Transverse colon (tissue), 4 donors: ENCODE measurements around the gene STK24. TPM values are rescaled to one million over a fixed set of nuclear protein-coding genes. Genes with fewer than 3 reads are reported as not detected.

ENCODE experiments used
- DNase-seq: peaks from one replicate; pipeline ENCODE4 v3.0.0-alpha.2; 2019
- H3K27ac ChIP-seq, 4 donors: fragments of 200-600 bp; sonication (generic); 2 replicates each; pipeline ENCODE4 v1.5.1; 2016 to 2018; ENCODE audit warnings: inconsistent platforms in 4 of 4
- H3K27me3 ChIP-seq: fragments of 200-600 bp; sonication (generic); 2 replicates; pipeline ENCODE4 v1.5.1; 2017; ENCODE audit warnings: inconsistent platforms
- H3K36me3 ChIP-seq, 4 donors: fragments of 200-600 bp; sonication (generic); 2 replicates each; pipeline ENCODE4 v1.5.1; 2017 to 2019; ENCODE audit warnings: inconsistent platforms in 4 of 4
- H3K4me1 ChIP-seq, 4 donors: fragments of 200-600 bp; sonication (generic); 2 replicates each; pipeline ENCODE4 v1.5.1; 2017 to 2020; ENCODE audit warnings: inconsistent platforms in 4 of 4
- H3K4me3 ChIP-seq, 4 donors: fragments of 200-600 bp; sonication (generic); 1 replicate in 1 of 4; 2 replicates in 3 of 4; pipeline versions ENCODE4 v1.5.1 to v1.6.1; 2017 to 2019; ENCODE audit warnings: inconsistent platforms in 4 of 4
- H3K9me3 ChIP-seq, 2 donors: fragments of 200-600 bp; sonication (generic); 2 replicates each; pipeline ENCODE4 v1.5.1; 2017 to 2019; ENCODE audit warnings: inconsistent platforms in 2 of 2
- EP300 ChIP-seq: sonication (generic); formaldehyde crosslinking; IDR thresholded peaks from one replicate; pipeline ENCODE4 v1.6.1; 2017; ENCODE audit warnings: antibody characterized with exemption, low read depth
- POLR2A ChIP-seq: fragments of 450-650 bp; IDR thresholded peaks from one replicate; pipeline ENCODE4 v1.6.1; 2016; ENCODE audit warnings: antibody characterized with exemption, mild to moderate bottlenecking, moderate library complexity
- POLR2AphosphoS5 ChIP-seq, 3 donors: sonication (generic); formaldehyde crosslinking; IDR thresholded peaks; one replicate each; pipeline ENCODE4 v1.6.1; 2016; ENCODE audit warnings: antibody characterized with exemption in 3 of 3
- WGBS, 2 donors: methylation state at CpG; one replicate each; pipeline ENCODE4 v1.1.5; 2018; ENCODE audit warnings: low coverage in 1 of 2; 5-methylcytosine and 5-hydroxymethylcytosine counted together
- in situ Hi-C, 4 donors: fragments of 200-750 bp; cut with MboI; loops; one replicate each; pipeline versions ENCODE4 v1.15.0 to v1.15.1; 2017; ENCODE audit warnings: low sequenced_read_pairs in 3 of 4, low pct_ligation_motif_present in 1 of 4, low pct_unique_long_range_greater_than_20kb in 1 of 4
- intact Hi-C: fragments of 100-400 bp; cut with DNase I; formaldehyde crosslinking; loops from one replicate; pipeline ENCODE4 v1.15.1; 2023; ENCODE audit warnings: low total_unique reads
- total RNA-seq, 4 donors: library from RNA; depleted of rRNA; stranded (reverse); fragments of >200 nt; gene quantifications; one replicate each; pipeline ENCODE4 v1.1.0, GENCODE V29; 2016
- TF ChIP-seq, protein P1 (sequence below), 5 experiments: fragments of 200-600 bp in 3 of 5; fragments of 450-650 bp in 2 of 5; sonication (generic) in 3 of 5; IDR thresholded peaks; 1 replicate in 2 of 5; 2 replicates in 3 of 5; pipeline ENCODE4 v1.5.1; 2016 to 2017; ENCODE audit warnings: antibody characterized with exemption in 5 of 5, inconsistent platforms in 3 of 5, mild to moderate bottlenecking in 2 of 5, moderate library complexity in 1 of 5

STK24 gene
- total RNA-seq, 4 donors from 2014 or later, result 87.2 to 152 (median 131) TPM

DNA sequence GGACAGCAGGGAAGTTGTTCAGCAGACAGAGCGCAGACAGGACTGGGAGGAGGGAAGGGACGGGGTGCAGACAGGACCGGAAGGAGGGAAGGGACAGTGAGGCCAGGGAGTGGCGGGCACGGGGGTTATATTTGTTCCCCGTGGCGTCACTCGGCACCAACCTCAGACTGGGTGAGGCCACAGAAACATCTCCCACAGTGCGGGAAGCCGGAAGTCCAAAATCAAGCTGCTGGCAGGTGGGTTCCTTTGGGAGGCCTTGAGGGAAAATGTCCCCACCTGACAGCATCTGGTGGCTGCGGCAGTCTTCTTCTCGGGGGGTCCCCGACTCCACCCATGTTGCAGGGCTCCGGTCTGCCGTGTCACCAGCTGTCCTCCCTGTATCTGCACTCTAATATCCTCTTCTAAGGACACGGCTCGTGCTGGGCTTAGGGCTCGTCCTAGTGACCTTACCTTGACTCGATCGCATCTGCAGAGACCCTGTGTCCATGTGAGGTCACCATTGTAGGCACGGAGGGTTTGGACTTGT lies 133.0 kb downstream of the STK24 start:
- DNase-seq, result no peak
- 84% methylated on average over 21 of the region's 21 CpGs; no CpG with 5 or more reads in 1 of the 2 donors for WGBS, 2 donors
- TF ChIP-seq POLR2A (no peak), POLR2AphosphoS5 (IDR thresholded peaks at IDR 0.05) (no peak), EP300 (no peak)
- TF ChIP-seq, protein P1, sequence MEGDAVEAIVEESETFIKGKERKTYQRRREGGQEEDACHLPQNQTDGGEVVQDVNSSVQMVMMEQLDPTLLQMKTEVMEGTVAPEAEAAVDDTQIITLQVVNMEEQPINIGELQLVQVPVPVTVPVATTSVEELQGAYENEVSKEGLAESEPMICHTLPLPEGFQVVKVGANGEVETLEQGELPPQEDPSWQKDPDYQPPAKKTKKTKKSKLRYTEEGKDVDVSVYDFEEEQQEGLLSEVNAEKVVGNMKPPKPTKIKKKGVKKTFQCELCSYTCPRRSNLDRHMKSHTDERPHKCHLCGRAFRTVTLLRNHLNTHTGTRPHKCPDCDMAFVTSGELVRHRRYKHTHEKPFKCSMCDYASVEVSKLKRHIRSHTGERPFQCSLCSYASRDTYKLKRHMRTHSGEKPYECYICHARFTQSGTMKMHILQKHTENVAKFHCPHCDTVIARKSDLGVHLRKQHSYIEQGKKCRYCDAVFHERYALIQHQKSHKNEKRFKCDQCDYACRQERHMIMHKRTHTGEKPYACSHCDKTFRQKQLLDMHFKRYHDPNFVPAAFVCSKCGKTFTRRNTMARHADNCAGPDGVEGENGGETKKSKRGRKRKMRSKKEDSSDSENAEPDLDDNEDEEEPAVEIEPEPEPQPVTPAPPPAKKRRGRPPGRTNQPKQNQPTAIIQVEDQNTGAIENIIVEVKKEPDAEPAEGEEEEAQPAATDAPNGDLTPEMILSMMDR (IDR thresholded peaks at IDR 0.05), result no peak
- Histone ChIP-seq H3K9me3 (no peaks in the 10 kb centered on the region), H3K27me3 (no peaks in the 10 kb centered on the region), H3K4me1 (peaks cover 0 to 7% (median 1%) of the 10 kb centered on the region in 4 donors), H3K36me3 (peaks cover 0 to 9% (median 3%) of the 10 kb centered on the region in 4 donors), H3K4me3 (no peak overlapping the region), H3K27ac (no peak overlapping the region)
- in situ Hi-C loops (loop anchor here (10.0 to 25.0 kb wide), 3 partner anchors 211 to 582 kb away; no protein-coding TSS in a partner anchor), intact Hi-C loops (loop anchor here (1.0 kb wide), 1 partner anchor 302 kb away; no protein-coding TSS in a partner anchor)

DNA sequence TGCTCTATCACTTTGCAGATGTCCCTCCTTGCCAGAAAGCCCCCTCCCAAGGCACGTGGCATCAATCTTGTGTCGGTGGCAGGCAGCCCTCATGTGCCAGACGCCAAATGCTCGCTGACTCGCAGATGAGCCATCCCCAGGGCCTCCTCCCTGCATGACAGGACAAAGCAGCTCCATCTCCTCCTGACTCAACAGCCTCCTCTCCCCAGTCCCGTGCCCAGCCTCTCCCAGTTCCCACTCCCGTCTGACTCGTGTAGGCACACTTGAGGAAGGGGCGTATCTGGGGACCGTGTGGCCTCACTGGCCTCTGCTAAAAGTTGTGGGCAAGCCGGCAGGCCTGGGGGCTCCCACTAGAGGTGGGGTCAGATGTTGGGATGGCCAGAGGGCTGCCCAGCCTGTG lies 133.6 kb downstream of the STK24 start:
- peaks cover 0 to 6% (median 3%) of the 10 kb centered on the region in 4 donors for H3K36me3 ChIP-seq
- H3K27me3 ChIP-seq, result no peaks in the 10 kb centered on the region
- H3K9me3 ChIP-seq, result no peaks in the 10 kb centered on the region
- H3K27ac ChIP-seq, result no peak overlapping the region
- no peak for TF ChIP-seq POLR2AphosphoS5 (IDR thresholded peaks at IDR 0.05)
- TF ChIP-seq, protein P1 (IDR thresholded peaks at IDR 0.05), result no peak
- TF ChIP-seq POLR2A, result no peak
- TF ChIP-seq EP300, result no peak
- WGBS, 2 donors, result 81% methylated on average over 11 of the region's 11 CpGs; no CpG with 5 or more reads in 1 of the 2 donors
- in situ Hi-C loops, result loop anchor here (10.0 to 25.0 kb wide), 3 partner anchors 211 to 581 kb away; no protein-coding TSS in a partner anchor
- H3K4me3 ChIP-seq, result no peak overlapping the region
- intact Hi-C loops, result no loop called here
- no peak for DNase-seq
- peaks cover 0 to 7% (median 1%) of the 10 kb centered on the region in 4 donors for H3K4me1 ChIP-seq

DNA sequence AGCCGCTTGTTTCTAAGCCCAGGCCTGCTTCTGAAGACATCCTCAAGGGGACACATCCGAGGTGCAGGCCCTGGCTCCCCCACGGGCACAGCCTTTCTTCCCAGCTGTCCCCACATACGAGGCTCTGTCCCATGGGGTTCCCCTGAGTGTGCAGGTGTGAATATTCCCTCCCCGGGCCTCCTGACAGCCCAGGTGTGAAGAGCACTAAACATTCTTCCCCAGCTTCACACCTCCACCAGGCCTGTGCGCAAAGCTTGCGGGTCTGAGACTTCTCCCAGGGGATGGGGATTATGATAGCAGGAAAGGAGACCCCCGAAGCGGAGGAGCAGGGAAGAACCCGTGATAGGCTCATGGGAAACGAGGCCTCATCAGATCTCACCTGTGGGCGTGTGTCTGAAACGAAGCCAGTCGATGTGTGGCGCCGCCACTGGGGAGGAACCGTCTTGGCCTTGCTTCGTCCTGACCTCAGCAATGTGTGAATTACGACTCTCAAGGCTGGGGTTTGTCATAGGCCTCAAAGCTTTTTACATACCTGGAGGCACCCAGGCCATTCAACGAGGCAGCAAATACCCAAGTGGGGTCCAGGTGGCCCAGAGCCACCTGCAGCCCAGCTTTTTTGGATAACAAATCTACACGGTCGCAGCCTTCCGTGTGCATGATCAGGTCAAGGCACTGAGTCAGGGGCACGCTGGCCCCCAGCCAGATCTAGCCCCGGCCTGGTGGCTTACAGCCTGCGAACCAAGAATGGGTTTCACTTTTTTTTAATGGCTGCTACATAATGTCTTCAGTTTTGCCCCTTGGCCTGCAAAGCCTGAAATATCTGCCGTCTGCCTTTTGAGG lies 134.3 kb downstream of the STK24 start:
- Histone ChIP-seq H3K27ac (no peak overlapping the region), H3K27me3 (no peaks in the 10 kb centered on the region), H3K36me3 (peaks cover 0 to 6% (median 0%) of the 10 kb centered on the region in 4 donors), H3K4me3 (no peak overlapping the region), H3K4me1 (peaks cover 0 to 7% (median 1%) of the 10 kb centered on the region in 4 donors), H3K9me3 (no peaks in the 10 kb centered on the region)
- intact Hi-C loops (no loop called here), in situ Hi-C loops (loop anchor here (10.0 to 25.0 kb wide), 3 partner anchors 212 to 580 kb away; no protein-coding TSS in a partner anchor)
- DNase-seq, result no peak
- 81% methylated on average over 27 of the region's 27 CpGs; no CpG with 5 or more reads in 1 of the 2 donors for WGBS, 2 donors
- TF ChIP-seq, protein P1 (IDR thresholded peaks at IDR 0.05), result no peak
- TF ChIP-seq POLR2AphosphoS5 (IDR thresholded peaks at IDR 0.05), result no peak
- no peak for TF ChIP-seq POLR2A
- TF ChIP-seq EP300, result no peak

DNA sequence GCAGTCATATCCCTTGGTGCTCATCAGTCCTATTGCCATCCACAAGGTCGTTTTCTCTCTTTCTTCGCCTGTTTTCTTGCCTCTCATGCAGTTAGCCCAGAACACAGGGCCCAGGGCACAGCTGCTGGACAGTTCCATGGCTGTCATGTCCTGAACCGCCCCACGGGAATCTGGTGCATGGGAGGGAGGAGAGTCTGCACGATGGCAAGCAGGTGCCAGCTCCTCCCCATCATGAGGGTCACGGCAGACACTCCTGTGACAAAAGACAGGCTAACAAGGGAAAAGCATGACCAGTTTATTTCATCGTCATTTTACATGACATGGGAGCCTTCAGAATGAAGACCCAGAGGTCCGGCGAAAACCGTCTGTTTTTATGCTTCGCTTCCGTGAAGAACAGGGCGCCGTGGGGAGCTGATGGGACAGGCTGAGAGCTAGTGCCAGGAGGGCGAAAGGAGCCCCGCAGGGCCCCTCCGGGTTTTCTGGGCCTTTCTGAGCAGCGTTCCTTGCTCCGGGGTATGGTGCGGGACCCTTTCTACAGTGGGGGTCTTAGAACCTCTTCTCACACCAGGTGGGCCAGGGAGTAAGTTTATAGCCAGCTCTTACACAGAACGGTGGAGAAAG lies 135.7 kb downstream of the STK24 start:
- Histone ChIP-seq H3K4me3 (no peak overlapping the region), H3K9me3 (no peaks in the 10 kb centered on the region), H3K27me3 (no peaks in the 10 kb centered on the region), H3K4me1 (peaks cover 0 to 7% (median 1%) of the 10 kb centered on the region in 4 donors), H3K36me3 (no peaks in the 10 kb centered on the region), H3K27ac (no peak overlapping the region)
- DNase-seq, result no peak
- no peak for TF ChIP-seq EP300
- no peak for TF ChIP-seq POLR2AphosphoS5 (IDR thresholded peaks at IDR 0.05)
- TF ChIP-seq, protein P1 (IDR thresholded peaks at IDR 0.05), result no peak
- TF ChIP-seq POLR2A, result no peak
- in situ Hi-C loops (loop anchor here (10.0 to 25.0 kb wide), 3 partner anchors 214 to 579 kb away; no protein-coding TSS in a partner anchor), intact Hi-C loops (no loop called here)
- 85% methylated on average over 21 of the region's 21 CpGs; no CpG with 5 or more reads in 1 of the 2 donors for WGBS, 2 donors
